SK-N-SH (cell line): ENCODE results near the gene FTL. TPM values are rescaled to one million over a fixed set of nuclear protein-coding genes. Genes with fewer than 3 reads are reported as not detected.

Source experiments
- CTCF ChIA-PET: fragments of 300-600, 350-600 bp; formaldehyde crosslinking; extraction: SDS; loops from one replicate; lab custom pipeline; 2021; lab: Yijun Ruan, JAX
- POLR2A ChIA-PET: fragments of 350-600 bp; sonication (Branson Sonifier 250); formaldehyde crosslinking; extraction: SDS; loops from one replicate; lab custom pipeline; 2020; ENCODE audit warnings: antibody characterized with exemption, inconsistent platforms; lab: Yijun Ruan, JAX
- DNase-seq: peaks from one replicate; pipeline ENCODE4 v3.0.0; 2012
- H2AFZ ChIP-seq: fragments of 200-600 bp; sonication (generic); 2 replicates; pipeline ENCODE4 v1.8.1; 2016; ENCODE audit warnings: antibody characterized with exemption, mild to moderate bottlenecking, low read depth
- H3F3A ChIP-seq: fragments of 200-600 bp; sonication (generic); replicated peaks from 2 replicates; pipeline ENCODE3; 2016; ENCODE audit warnings: antibody characterized with exemption, mild to moderate bottlenecking; ENCODE audit not compliant: insufficient read depth
- H3K27ac ChIP-seq, 2 experiments: fragments of 200-500 bp in 1 of 2; fragments of 200-600 bp in 1 of 2; sonication (Bioruptor generic) in 1 of 2; sonication (generic), shearing (Covaris generic) in 1 of 2; 2 replicates each; pipeline versions ENCODE4 v1.5.1 to v1.6.1; 2014 to 2016; ENCODE audit warnings: low read depth in 2 of 2, inconsistent platforms in 1 of 2, low read length in 1 of 2, mild to moderate bottlenecking in 1 of 2, mixed read lengths in 1 of 2
- H3K27me3 ChIP-seq: fragments of 200-600 bp; sonication (generic), shearing (Covaris generic); 2 replicates; pipeline ENCODE4 v1.6.1; 2016; ENCODE audit warnings: mixed run types; ENCODE audit not compliant: insufficient read depth
- H3K36me3 ChIP-seq, 2 experiments: fragments of 200-500 bp in 1 of 2; fragments of 200-600 bp in 1 of 2; sonication (Bioruptor generic) in 1 of 2; sonication (generic) in 1 of 2; replicated peaks in 1 of 2; 2 replicates each; pipeline versions ENCODE3 to v1.5.1; 2014 to 2016; ENCODE audit warnings: low read length in 1 of 2, mild to moderate bottlenecking in 1 of 2; ENCODE audit not compliant: insufficient read depth in 2 of 2, control insufficient read depth in 1 of 2
- H3K4me1 ChIP-seq, 2 experiments: fragments of 200-500 bp in 1 of 2; fragments of 200-600 bp in 1 of 2; sonication (Bioruptor generic) in 1 of 2; sonication (generic), shearing (Covaris generic) in 1 of 2; 2 replicates each; pipeline versions ENCODE4 v1.5.1 to v1.6.1; 2014 to 2016; ENCODE audit warnings: low read depth in 1 of 2, low read length in 1 of 2, mixed run types in 1 of 2; ENCODE audit not compliant: insufficient read depth in 2 of 2, control insufficient read depth in 1 of 2
- H3K4me2 ChIP-seq: fragments of 200-600 bp; sonication (generic), shearing (Covaris generic); 2 replicates; pipeline ENCODE4 v1.6.1; 2017; ENCODE audit warnings: mixed run types
- H3K4me3 ChIP-seq, 2 experiments: fragments of 200-500 bp in 1 of 2; fragments of 200-600 bp in 1 of 2; sonication (Bioruptor generic) in 1 of 2; sonication (generic), shearing (Covaris generic) in 1 of 2; 2 replicates each; pipeline versions ENCODE4 v1.5.1 to v1.8.1; 2014 to 2016; ENCODE audit warnings: low read depth in 2 of 2, inconsistent platforms in 1 of 2, low read length in 1 of 2, mild to moderate bottlenecking in 1 of 2, mixed read lengths in 1 of 2, moderate library complexity in 1 of 2
- H3K79me2 ChIP-seq: fragments of 200-600 bp; sonication (generic); 2 replicates; pipeline ENCODE4 v1.8.1; 2017; ENCODE audit warnings: mild to moderate bottlenecking; ENCODE audit not compliant: insufficient read depth
- H3K9ac ChIP-seq: fragments of 200-600 bp; sonication (generic); 2 replicates; pipeline ENCODE4 v1.6.1; 2017; ENCODE audit warnings: mixed run types
- H3K9me2 ChIP-seq: fragments of 200-600 bp; sonication (generic); 2 replicates; pipeline ENCODE4 v1.6.1; 2017; ENCODE audit warnings: mixed run types
- H3K9me3 ChIP-seq: fragments of 200-600 bp; sonication (generic); 2 replicates; pipeline ENCODE4 v1.6.1; 2017; ENCODE audit warnings: mixed run types, mild to moderate bottlenecking, moderate library complexity
- H4K20me1 ChIP-seq: fragments of 200-600 bp; sonication (generic); 2 replicates; pipeline ENCODE4 v1.6.1; 2017; ENCODE audit warnings: mild to moderate bottlenecking, mixed run types; ENCODE audit not compliant: insufficient read depth
- ELF1 ChIP-seq: IDR thresholded peaks from 2 replicates; pipeline ENCODE4 v1.4.0; 2012
- FOXM1 ChIP-seq: IDR thresholded peaks from 2 replicates; pipeline ENCODE4 v1.4.0; 2012; ENCODE audit warnings: low read depth, mild to moderate bottlenecking
- NFIC ChIP-seq: IDR thresholded peaks from 2 replicates; pipeline ENCODE4 v1.4.0; 2012; ENCODE audit warnings: borderline replicate concordance
- NRF1 ChIP-seq: IDR thresholded peaks from 2 replicates; pipeline ENCODE4 v1.6.1; 2012; ENCODE audit warnings: low read depth, mild to moderate bottlenecking, low read length
- PBX3 ChIP-seq: IDR thresholded peaks from 2 replicates; pipeline ENCODE4; 2012
- POLR2AphosphoS5 ChIP-seq: IDR thresholded peaks from 2 replicates; pipeline ENCODE4 v1.6.1; 2012; ENCODE audit warnings: low read depth, low read length
- RAD21 ChIP-seq: IDR thresholded peaks from 2 replicates; pipeline ENCODE4 v1.6.1; 2012; ENCODE audit warnings: mild to moderate bottlenecking, low read length
- RCOR1 ChIP-seq: fragments of 150-350 bp; IDR thresholded peaks from 2 replicates; pipeline ENCODE4 v1.6.1; 2017; ENCODE audit warnings: antibody characterized with exemption, low read length
- RFX5 ChIP-seq: IDR thresholded peaks from 2 replicates; pipeline ENCODE4 v1.6.1; 2012; ENCODE audit warnings: mild to moderate bottlenecking, improper control_type of control experiment, low read length
- SMC3 ChIP-seq: IDR thresholded peaks from 2 replicates; pipeline ENCODE4 v1.6.1; 2012; ENCODE audit warnings: low read depth, low read length, improper control_type of control experiment
- TEAD4 ChIP-seq: IDR thresholded peaks from 2 replicates; pipeline ENCODE4 v1.4.0; 2012; ENCODE audit warnings: mild to moderate bottlenecking, borderline replicate concordance; ENCODE audit not compliant: insufficient read depth
- USF1 ChIP-seq: IDR thresholded peaks from 2 replicates; pipeline ENCODE4 v1.4.0; 2012; ENCODE audit warnings: low read depth, borderline replicate concordance
- USF2 ChIP-seq: fragments of 150-350 bp; IDR thresholded peaks from 2 replicates; pipeline ENCODE4 v1.6.1; 2017; ENCODE audit warnings: antibody characterized with exemption, low read length, low read depth, borderline replicate concordance
- ZBTB33 ChIP-seq: IDR thresholded peaks from 2 replicates; pipeline ENCODE4 v1.4.0; 2012; ENCODE audit warnings: low read depth, borderline replicate concordance
- WGBS: methylation state at CpG from one replicate; pipeline ENCODE4 v1.1.6; 2017; ENCODE audit warnings: low lambda C conversion rate; 5-methylcytosine and 5-hydroxymethylcytosine counted together
- polyA plus RNA-seq, 3 experiments: library from polyadenylated mRNA; depleted of rRNA; stranded (reverse); fragments of >200 nt; gene quantifications; 2 replicates each; pipeline ENCODE4 v1.2.3, GENCODE V29; 2012

The FTL gene
- polyA plus RNA-seq, 1 of the 3 experiments (the other 2 are of a cell fraction): 875 TPM

GRCh38 chr19:48963371-48964204 lies 1.5 kb upstream of the FTL start (continued):
- TF ChIP-seq TEAD4 (0 out of 2 replicates have a peak, but pooled peaks have one; percentile 46), ELF1 (no peak), USF2 (no peak), USF1 (no peak), SMC3 (no peak), NRF1 (no peak)

GRCh38 chr19:48964205-48965039 lies 687 bp upstream of the FTL start:
- Histone ChIP-seq H3K4me1 (peaks cover 17 to 26% of the 10 kb centered on the region in 2 experiments; a peak in 3 of 4 replicates), H3K9ac (peak overlapping the region; percentile 41; the same call in 1 of the 2 replicates), H3F3A (peaks cover 54% of the 10 kb centered on the region), H3K79me2 (peaks cover 19% of the 10 kb centered on the region), H3K9me3 (no peaks in the 10 kb centered on the region), H3K9me2 (no peaks in the 10 kb centered on the region), H3K27me3 (no peaks in the 10 kb centered on the region), H3K36me3 (peaks cover 11 to 22% of the 10 kb centered on the region in 2 experiments), H3K4me2 (peak overlapping the region; percentile 56; the same call in 1 of the 2 replicates), H3K4me3 (no peak overlapping the region; a peak in 1 of 4 replicates), H4K20me1 (peaks cover 18% of the 10 kb centered on the region), H2AFZ (no peak overlapping the region), H3K27ac (peak overlapping the region; percentile 62 to 77)
- TF ChIP-seq ZBTB33 (no peak), FOXM1 (no peak), RCOR1 (no peak), NFIC (no peak), PBX3 (no peak), POLR2AphosphoS5 (no peak), RAD21 (no peak), RFX5 (no peak)
- ChIA-PET CTCF (interaction anchor here (1.1 to 3.9 kb wide), 2 partner anchors 29 to 35 kb away, joined by 3 to 12 read pairs; partner anchors contain the start of genes GYS1 and RUVBL2), POLR2A (interaction anchor here (0.6 kb wide), 1 partner anchor 10 kb away, joined by 4 read pairs; no protein-coding TSS in a partner anchor)
- DNase-seq: no peak
- 57% methylated on average over 17 of the region's 19 CpGs for WGBS
